ENCODE measurements around the gene IGFBP4. TPM values are rescaled to one million over a fixed set of nuclear protein-coding genes. Genes with fewer than 3 reads are reported as not detected.

Gene IGFBP4
- total RNA-seq, 1 experiment from 2014 or later = 6.5 TPM

DNA sequence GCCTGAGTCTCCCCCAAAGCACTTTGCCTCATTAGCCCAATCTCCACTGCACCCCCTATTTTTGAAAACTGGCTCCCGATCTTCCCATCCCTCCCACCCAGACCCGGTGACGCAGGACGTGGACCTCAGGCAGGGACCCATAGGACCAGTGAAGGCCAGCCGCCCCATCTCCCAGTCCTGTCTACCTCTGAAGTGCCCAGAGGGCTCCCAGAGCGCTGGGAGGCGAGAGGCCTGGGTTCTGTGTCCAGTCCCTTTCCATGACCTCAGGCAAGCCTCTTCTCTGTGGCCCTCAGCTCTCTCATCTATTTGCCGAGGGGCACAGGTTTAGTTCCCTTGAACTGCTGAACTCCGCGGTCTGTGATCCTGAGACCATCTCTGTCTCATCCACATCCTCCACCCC, 57.5 kb downstream of the IGFBP4 start:
- no peak for DNase-seq (ENCODE audit: unreplicated experiment)
- POLR2A ChIA-PET = interaction anchor here (1.6 to 11.5 kb wide), 9 partner anchors 7 to 57 kb away, joined by 3 to 703 read pairs (median 119); no protein-coding TSS in a partner anchor
- peaks cover 60% of the 10 kb centered on the region for H3K36me3 Mint-ChIP-seq (ENCODE audit: insufficient read depth, unreplicated experiment)
- intact Hi-C loops (cut with micrococcal nuclease) = loop anchor here (2.0 kb wide), 1 partner anchor 28 kb away; no protein-coding TSS in a partner anchor
- no TSS peak for BruUV-seq (replicated peaks)
- H3K4me3 Mint-ChIP-seq (ENCODE audit: unreplicated experiment) = peak overlapping the region; percentile 98
- CTCF ChIA-PET = interaction anchor here (1.4 to 3.5 kb wide), 2 partner anchors 22 to 33 kb away, joined by 3 to 22 read pairs; no protein-coding TSS in a partner anchor
- H3K9me3 Mint-ChIP-seq (ENCODE audit: unreplicated experiment) = no peaks in the 10 kb centered on the region
- TF ChIP-seq, protein P1, sequence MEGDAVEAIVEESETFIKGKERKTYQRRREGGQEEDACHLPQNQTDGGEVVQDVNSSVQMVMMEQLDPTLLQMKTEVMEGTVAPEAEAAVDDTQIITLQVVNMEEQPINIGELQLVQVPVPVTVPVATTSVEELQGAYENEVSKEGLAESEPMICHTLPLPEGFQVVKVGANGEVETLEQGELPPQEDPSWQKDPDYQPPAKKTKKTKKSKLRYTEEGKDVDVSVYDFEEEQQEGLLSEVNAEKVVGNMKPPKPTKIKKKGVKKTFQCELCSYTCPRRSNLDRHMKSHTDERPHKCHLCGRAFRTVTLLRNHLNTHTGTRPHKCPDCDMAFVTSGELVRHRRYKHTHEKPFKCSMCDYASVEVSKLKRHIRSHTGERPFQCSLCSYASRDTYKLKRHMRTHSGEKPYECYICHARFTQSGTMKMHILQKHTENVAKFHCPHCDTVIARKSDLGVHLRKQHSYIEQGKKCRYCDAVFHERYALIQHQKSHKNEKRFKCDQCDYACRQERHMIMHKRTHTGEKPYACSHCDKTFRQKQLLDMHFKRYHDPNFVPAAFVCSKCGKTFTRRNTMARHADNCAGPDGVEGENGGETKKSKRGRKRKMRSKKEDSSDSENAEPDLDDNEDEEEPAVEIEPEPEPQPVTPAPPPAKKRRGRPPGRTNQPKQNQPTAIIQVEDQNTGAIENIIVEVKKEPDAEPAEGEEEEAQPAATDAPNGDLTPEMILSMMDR (IDR thresholded peaks at IDR 0.05; ENCODE audit: unreplicated experiment) = no peak
- no peaks in the 10 kb centered on the region for H3K27me3 Mint-ChIP-seq (ENCODE audit: insufficient read depth, unreplicated experiment)
- H3K27ac Mint-ChIP-seq (ENCODE audit: low read depth, unreplicated experiment) = peak overlapping the region; percentile 97
- peaks cover 29% of the 10 kb centered on the region for H3K4me1 Mint-ChIP-seq (ENCODE audit: insufficient read depth, unreplicated experiment)

DNA sequence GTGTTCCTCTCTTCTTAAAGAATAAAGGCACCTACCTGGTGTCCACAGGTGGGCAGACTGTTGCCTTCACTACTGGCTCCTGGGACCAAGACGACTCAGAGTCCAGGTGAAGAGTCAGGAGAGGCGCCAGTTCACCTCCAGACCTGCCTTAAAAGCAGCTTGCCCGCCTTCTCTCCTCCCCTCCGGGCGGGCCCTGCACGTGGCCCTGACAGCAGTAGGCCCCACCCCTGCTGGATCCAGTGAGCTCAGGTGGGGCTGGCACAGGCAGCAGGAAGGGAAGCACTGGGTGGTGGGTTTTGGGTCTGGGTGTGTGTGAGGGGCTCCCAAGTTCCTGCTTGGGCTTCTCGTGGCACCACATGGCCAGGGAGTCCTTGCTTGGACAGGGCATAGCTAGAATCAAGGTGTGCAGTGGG, 58.3 kb downstream of the IGFBP4 start, which contains the start of gene TNS4:
Gene TNS4 (minus strand): TSS at position 125 of the 413 bp plus-strand sequence. CDS start 5,198 bp downstream, outside the sequence.
- POLR2A ChIA-PET = interaction anchor here (0.6 to 11.5 kb wide), 17 partner anchors 8 to 1264 kb away, joined by 3 to 703 read pairs (median 5); partner anchors contain the start of gene TOP2A
- intact Hi-C loops (cut with micrococcal nuclease) = loop anchor here (2.0 kb wide), 1 partner anchor 29 kb away; no protein-coding TSS in a partner anchor

DNA sequence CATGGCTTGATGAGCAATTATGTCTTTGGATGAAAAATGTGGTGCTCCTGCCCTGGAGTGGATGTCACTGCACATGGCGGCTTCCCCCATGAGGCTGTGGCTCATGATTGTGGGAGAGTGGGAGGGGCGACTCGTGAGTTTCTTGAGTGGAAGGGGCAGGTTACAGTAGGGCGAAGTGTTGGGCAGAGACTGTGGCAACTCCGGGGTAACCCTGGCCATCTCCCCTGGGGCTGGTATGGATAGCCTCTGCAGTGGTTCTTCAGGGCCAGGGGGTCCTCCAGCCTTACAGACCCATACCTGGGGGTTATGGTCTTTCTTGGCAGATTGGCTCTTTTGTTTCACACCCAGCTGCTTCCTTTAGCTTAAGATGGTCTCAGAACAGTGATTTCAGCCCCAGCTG, 59.5 kb downstream of the IGFBP4 start:
- DNase-seq (ENCODE audit: unreplicated experiment) = no peak
- POLR2A ChIA-PET = interaction anchor here (0.9 to 11.5 kb wide), 8 partner anchors 9 to 49 kb away, joined by 3 to 703 read pairs (median 157); no protein-coding TSS in a partner anchor
- Mint-ChIP-seq H3K36me3 (ENCODE audit: insufficient read depth, unreplicated experiment) (peaks cover 40% of the 10 kb centered on the region), H3K27me3 (ENCODE audit: insufficient read depth, unreplicated experiment) (no peaks in the 10 kb centered on the region), H3K4me3 (ENCODE audit: unreplicated experiment) (no peak overlapping the region), H3K4me1 (ENCODE audit: insufficient read depth, unreplicated experiment) (peaks cover 19% of the 10 kb centered on the region), H3K9me3 (ENCODE audit: unreplicated experiment) (no peaks in the 10 kb centered on the region), H3K27ac (ENCODE audit: low read depth, unreplicated experiment) (no peak overlapping the region)
- BruUV-seq (replicated peaks) = no TSS peak
- TF ChIP-seq, protein P1 (IDR thresholded peaks at IDR 0.05; ENCODE audit: unreplicated experiment) = no peak
- intact Hi-C loops (cut with micrococcal nuclease) = no loop called here
- CTCF ChIA-PET = interaction anchor here (1.2 to 3.5 kb wide), 2 partner anchors 18 to 31 kb away, joined by 6 to 22 read pairs; no protein-coding TSS in a partner anchor

More for the DNA sequence above, 58.3 kb downstream of the IGFBP4 start, which contains the start of gene TNS4:
- Mint-ChIP-seq H3K9me3 (ENCODE audit: unreplicated experiment) (no peaks in the 10 kb centered on the region), H3K4me3 (ENCODE audit: unreplicated experiment) (peak within 1 kb of the TSS; percentile 98), H3K27ac (ENCODE audit: low read depth, unreplicated experiment) (peak within 1 kb of the TSS; percentile 97), H3K36me3 (ENCODE audit: insufficient read depth, unreplicated experiment) (peaks cover 52% of the 10 kb centered on the region), H3K4me1 (ENCODE audit: insufficient read depth, unreplicated experiment) (peaks cover 30% of the 10 kb centered on the region), H3K27me3 (ENCODE audit: insufficient read depth, unreplicated experiment) (no peaks in the 10 kb centered on the region)
- DNase-seq (ENCODE audit: unreplicated experiment) = peak; percentile 90
- CTCF ChIA-PET = interaction anchor here (0.5 to 3.5 kb wide), 10 partner anchors 10 to 96 kb away, joined by 3 to 22 read pairs (median 3); no protein-coding TSS in a partner anchor
- TF ChIP-seq, protein P1 (IDR thresholded peaks at IDR 0.05; ENCODE audit: unreplicated experiment) = no peak
- BruUV-seq (replicated peaks) = no TSS peak

DNA sequence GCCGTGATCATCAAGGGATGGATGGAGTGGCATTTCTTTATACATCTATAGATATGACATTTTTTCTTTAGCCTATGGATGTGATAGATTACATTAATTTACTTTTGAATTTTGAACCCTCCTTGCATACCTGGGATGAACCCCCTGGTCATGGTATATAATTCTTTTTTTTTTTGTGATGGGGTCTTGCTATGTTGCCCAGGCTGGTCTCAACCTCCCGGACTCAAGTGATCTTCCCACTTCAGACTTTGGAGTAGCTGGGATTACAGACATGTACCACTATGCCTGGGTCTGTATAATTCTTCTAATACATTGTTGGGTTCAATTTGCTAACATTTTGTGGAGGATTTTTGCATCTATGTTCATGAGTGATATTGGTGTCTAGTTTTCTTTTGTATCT, 59.9 kb downstream of the IGFBP4 start:
- peaks cover 16% of the 10 kb centered on the region for H3K4me1 Mint-ChIP-seq (ENCODE audit: insufficient read depth, unreplicated experiment)
- BruUV-seq (replicated peaks) = no TSS peak
- TF ChIP-seq, protein P1 (IDR thresholded peaks at IDR 0.05; ENCODE audit: unreplicated experiment) = no peak
- H3K4me3 Mint-ChIP-seq (ENCODE audit: unreplicated experiment) = no peak overlapping the region
- DNase-seq (ENCODE audit: unreplicated experiment) = no peak
- ChIA-PET POLR2A (interaction anchor here (0.9 to 11.5 kb wide), 6 partner anchors 9 to 48 kb away, joined by 3 to 703 read pairs (median 228); no protein-coding TSS in a partner anchor), CTCF (no interaction called here)
- no peaks in the 10 kb centered on the region for H3K27me3 Mint-ChIP-seq (ENCODE audit: insufficient read depth, unreplicated experiment)
- no peaks in the 10 kb centered on the region for H3K9me3 Mint-ChIP-seq (ENCODE audit: unreplicated experiment)
- peaks cover 35% of the 10 kb centered on the region for H3K36me3 Mint-ChIP-seq (ENCODE audit: insufficient read depth, unreplicated experiment)
- H3K27ac Mint-ChIP-seq (ENCODE audit: low read depth, unreplicated experiment) = no peak overlapping the region
- intact Hi-C loops (cut with micrococcal nuclease) = no loop called here

Data from MCF 10A (cell line).